HG03342 (cell line): ENCODE results near the gene STKLD1.
"Not testable (repeated sequence)": the region's sequence is repeated elsewhere in the genome, so short reads cannot be mapped to it uniquely, and the experiment has no call there.

Experiments used
- ATAC-seq: cut with Tn5 transposase; IDR thresholded peaks from one replicate; pipeline ENCODE4 v1.9.1; 2021; ENCODE audit warnings: mild to moderate bottlenecking, moderate library complexity; ENCODE audit not compliant: unreplicated experiment

STKLD1 gene

DNA sequence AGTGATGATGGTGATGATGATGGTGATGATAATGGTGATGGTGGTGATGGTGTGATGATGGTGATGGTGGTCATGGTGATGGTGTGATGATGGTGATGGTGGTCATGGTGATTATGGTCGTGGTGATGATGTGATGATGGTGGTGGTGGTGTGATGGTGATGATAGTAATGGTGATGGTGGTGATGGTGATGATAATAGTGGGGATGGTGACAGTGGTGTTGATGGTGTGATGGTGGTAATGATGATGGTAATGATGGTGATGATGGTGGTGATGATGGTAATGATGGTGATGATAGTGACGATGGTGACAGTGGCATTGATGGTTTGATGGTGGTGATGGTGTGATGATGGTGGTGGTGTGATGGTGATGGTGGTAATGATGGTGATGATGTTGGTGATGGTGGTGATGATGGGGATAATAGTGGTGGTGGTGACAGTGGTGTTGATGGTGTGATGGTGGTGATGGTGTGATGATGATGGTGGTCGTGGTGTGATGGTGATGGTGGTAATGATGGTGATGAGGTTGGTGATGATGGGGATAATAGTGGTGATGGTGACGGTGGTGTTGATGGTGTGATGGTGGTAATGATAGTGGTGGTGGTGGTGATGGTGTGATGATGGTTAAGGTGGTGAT lies 6.5 kb downstream of the STKLD1 start:
- ATAC-seq = no peak

DNA sequence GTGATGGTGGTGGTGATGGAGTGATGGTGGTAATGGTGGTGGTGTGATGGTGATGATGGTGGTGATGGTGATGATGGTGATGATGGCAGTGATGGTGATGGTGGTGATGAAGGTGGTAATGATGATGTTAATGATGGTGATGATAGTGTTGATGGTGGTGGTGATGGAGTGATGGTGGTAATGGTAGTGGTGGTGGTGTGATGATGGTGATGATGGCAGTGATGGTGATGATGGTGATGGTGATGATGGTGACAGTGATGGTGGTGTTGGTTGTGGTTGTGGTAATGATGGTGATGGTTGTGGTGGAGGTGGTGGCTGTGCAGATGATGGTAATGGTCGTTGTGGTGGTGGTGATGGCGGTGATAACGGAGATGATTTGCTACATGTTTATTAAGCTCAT lies 7.3 kb downstream of the STKLD1 start:
- ATAC-seq = no peak

DNA sequence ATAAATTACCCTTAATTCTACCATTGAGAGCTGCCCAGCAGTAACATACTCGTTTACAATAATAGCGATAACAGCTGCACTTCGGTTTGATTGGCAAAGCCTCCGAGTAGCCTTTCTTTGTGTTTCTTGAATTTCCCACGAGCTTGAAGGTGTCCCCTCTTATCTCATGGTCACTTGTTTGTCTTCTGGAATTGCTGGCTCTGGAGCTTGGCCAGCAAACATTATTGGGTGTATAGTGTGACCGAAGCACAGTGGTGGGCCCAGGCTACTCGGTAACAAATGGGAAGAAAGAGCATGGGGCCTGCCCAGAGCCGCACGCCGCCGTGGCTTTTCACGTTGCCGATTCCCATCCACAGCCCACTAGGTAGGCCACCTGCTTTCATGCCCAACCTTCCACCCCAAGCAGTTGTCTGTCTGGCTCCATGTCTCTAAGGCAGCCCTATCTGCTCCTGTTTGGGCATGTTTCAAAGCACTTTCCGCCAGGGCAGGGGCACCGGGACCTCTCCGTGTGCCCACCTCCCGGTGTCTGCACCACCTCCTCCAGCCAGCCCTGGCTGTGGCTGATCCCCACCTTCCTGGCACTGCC lies 8.7 kb downstream of the STKLD1 start:
- ATAC-seq = no peak

DNA sequence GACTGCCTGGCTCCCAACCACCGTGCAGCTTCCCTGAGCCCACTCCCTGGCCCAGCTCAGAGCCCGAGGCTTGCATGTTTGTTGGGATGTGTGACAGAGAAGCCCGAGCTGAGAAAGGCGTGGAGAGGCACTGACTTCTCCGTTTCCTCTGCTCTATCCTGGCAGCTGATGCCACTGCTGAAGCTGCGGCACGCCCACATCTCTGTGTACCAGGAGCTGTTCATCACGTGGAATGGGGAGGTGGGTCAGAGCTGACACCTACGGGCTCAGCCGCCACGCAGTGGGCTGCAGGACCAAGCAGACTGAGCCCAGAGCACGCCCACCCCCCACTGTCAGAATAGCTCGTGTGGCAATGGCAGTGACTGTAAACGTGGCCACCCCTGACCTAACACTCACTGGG lies 9.3 kb downstream of the STKLD1 start:
- no peak for ATAC-seq

DNA sequence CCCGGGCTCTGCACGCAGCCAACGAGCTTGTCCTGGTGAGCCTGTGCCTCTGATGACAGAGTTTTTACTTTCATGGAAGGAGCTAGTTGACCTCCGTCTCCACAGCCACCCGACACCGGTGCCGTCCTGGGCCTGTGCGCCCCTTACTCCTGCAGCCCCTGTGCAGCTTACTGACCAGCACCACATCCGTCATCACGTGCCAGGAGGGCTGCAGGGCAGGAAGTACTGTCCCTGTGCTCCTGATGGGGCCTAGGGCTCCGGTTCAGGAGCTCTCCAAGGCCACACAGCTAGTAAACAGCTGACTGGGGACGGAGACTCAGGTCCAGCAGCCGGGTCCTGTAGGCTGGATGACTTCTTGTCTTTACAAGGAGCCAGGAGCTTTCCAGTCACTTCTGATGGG lies 10.2 kb downstream of the STKLD1 start:
- ATAC-seq = no peak

DNA sequence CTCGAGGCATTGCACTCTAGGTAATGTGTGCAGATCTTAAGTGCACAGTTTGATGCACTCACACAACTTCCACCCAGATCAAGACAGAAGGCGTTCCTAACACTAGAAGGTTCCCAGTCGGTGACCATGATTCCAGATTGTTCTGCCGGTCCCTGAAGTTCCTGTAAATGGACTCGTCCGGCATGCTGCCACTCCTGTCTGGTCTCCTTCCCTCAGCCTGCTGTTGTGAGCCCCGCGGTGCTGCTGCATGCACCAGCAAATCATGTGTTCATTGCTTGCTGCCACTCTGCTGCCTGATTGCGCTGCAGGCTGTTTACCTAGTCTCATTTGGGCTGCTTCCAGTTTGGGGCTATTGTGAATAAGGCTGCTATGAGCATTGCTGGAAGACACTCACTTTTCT lies 11.5 kb downstream of the STKLD1 start:
- ATAC-seq = no peak

DNA sequence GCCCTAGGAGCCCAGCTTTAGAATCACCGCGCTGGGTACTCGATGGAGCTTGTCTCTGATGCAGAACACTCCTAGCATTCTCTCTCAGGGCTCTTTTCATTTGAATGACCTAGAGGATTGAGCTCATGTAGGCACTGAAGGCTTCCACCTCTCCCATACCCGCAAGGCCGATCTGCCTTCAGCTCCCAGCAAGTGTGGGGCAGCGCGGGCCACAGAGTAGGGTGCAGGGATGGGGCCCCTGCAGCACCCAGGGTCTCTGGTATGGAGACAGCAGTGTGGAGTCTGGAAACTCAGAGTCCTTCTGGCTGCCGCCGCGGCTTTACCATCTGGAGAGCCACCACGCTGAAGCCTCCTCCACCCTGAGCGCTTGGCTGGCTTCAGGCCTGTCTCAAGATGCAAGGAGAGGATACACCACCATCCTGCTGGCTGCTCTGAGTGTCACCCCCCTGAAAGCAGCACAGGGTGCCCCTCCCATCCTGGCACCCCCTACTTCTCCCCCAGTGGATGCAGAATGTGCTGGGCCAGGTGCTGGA lies 12.9 kb downstream of the STKLD1 start:
- ATAC-seq = no peak

DNA sequence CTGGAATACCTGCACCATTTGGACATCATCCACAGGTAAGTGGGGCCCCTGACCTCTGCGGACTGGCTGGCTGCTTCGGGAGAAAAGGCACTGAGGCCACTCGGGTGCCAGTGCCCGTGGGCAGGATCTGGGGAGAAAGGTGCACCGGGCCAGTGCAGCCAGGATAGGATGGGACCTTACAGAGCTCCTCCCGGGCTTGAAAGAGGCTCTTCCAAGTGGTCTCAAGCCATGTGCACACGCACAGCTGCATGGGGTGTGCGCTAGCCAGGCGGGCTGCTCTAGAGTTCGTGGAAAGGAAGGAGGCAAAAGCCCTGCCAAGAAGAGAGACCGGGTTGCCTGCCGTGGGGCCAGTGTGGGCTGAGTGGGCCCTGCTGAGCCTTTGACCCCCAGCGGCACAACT lies 13.4 kb downstream of the STKLD1 start:
- ATAC-seq = no peak

DNA sequence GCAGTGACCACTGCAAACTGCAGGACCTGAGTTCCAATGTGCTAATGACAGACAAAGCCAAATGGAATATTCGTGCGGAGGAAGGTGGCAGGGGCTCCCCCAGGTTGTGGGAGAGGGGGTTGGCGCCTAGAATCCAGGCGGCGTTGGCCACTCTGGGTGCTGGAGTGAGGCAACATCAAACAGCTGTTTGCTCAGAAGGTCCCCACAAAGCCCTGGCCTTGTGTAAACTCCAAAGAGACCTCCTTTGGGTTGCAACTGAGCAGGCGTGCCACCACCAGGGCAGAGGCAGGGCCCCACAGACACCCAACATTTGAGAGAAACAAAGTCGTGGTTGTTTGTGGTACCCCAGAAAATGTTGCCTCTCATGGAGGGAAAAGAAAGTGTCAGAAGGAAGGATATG lies 14.5 kb downstream of the STKLD1 start:
- no peak for ATAC-seq

DNA sequence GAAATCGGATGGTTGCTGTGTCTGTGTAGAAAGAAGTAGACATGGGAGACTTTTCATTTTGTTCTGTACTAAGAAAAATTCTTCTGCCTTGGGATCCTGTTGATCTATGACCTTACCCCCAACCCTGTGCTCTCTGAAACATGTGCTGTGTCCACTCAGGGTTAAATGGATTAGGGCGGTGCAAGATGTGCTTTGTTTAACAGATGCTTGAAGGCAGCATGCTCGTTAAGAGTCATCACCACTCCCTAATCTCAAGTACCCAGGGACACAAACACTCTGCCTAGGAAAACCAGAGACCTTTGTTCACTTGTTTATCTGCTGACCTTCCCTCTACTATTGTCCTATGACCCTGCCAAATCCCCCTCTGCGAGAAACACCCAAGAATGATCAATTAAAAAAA lies 15.3 kb downstream of the STKLD1 start:
- not testable (repeated sequence) for ATAC-seq

DNA sequence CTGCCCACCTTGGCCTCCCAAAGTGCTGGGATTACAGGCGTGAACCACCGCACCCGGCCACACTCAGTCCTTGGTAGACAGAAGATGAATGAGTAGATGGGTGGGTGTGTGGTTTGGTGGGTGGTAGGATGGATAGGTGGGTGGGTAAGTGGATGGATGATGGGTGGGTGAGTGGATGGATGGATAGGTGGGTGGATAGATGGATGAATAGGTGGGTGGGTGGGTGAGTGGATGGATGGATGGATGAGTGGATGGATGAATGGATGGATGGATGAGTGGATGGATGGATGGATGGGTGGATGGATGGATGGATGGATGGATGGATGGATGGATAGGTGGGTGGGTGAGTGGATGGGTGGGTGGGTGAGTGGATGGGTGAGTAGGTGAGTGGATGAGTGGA lies 16.1 kb downstream of the STKLD1 start:
- ATAC-seq = not testable (repeated sequence)

DNA sequence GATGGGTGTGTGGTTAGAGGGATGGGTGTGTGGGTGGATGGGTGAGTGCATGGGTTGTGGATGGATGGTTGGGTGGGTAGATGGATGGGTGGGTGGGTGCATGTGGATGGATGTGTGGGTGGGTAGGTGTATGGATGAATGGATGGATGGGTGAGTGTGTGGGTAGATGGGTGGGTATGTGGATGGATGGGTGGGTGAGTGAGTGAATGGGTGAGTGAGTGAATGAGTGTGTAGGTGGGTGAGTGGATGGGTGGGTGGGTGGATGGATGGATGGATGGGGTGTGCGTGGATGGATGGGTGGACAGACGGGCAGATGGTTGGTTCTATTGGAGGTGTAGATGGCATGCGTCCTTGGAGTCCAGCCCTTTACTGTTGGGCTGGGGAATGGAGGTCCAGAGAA lies 17.2 kb downstream of the STKLD1 start:
- no peak for ATAC-seq

DNA sequence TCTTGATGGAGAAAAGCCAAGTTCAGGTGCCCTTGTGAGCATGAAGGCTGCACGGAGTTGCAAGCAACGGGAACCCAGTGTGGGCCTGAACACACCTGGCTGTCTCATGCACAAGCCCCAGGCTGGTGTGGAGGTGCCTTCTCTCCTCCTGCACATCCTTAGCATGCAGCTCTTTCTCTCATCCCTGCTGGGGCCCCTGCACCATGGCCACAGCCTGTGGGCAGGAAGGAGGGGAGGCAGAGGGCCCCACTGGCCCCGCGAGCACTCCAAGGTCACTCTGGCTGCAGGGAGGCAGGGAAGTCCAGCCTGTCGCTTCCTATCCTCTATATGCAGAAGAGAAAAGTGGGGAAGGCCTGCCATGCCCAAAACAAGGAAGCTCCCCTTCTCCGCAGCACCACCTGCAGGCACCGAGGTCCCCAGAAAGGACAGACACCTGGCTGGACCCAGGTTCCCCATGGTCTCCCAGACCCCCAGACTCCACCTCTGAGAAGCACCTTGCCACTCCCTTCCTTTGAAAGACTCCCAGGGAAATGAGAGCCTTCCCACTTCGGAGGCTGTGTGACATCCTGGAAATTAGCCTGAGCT lies 18.6 kb downstream of the STKLD1 start:
- ATAC-seq = no peak

DNA sequence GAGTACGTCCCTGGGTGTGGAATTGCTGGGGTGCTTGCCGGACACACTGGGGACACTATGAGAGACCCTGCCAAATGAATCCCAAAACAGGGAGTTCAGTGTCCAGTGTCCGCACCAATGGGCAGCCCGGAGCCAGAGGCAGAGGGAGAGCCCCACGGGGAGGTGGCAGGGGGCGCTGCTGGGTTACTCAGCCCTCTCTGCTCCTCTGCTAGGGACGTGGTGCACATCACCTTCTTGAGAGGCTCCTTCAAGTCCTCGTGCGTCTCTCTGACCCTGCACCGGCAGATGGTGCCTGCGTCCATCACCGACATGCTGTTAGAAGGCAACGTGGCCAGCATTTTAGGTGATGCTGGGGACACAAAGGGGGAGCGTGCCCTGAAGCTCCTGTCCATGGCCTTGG lies 20.8 kb downstream of the STKLD1 start:
- ATAC-seq = no peak

DNA sequence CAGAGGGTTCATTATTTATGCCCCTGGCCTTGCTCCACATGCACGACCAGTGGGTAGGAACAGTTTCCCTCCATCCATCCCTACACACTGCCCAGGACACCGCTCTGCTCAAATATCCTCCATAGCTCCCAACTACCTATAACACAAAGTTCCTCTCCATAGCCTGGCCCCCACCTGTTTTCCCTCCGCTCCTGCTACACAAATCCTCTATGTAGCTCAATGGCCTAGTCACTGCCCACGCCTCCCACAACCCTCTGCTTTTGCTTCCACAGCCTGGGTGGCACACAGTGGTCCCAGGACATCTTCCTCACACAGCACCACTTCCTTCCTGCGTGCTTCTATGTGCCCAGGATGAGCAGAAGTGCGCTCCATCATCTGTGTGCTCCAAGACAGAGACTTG lies 21.2 kb downstream of the STKLD1 start:
- ATAC-seq = no peak

DNA sequence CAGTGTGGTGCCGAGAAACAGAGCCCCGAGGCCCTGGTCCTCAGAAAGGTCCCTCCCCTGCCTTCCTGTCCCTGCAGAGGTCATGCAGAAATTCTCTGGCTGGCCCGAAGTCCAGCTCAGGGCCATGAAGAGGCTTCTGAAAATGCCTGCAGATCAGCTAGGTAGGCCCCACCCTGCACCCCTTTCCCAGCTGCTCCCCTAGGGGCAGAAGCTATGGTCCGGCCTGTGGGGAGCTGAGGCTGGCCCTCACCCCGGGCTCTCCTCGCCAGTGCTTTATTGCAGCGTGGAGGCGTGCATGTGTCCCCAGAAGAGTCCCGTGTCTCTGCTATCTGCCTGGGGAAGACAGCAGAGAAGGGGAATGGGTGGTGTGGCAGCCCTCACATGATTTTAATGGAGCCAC lies 21.7 kb downstream of the STKLD1 start:
- ATAC-seq = no peak

DNA sequence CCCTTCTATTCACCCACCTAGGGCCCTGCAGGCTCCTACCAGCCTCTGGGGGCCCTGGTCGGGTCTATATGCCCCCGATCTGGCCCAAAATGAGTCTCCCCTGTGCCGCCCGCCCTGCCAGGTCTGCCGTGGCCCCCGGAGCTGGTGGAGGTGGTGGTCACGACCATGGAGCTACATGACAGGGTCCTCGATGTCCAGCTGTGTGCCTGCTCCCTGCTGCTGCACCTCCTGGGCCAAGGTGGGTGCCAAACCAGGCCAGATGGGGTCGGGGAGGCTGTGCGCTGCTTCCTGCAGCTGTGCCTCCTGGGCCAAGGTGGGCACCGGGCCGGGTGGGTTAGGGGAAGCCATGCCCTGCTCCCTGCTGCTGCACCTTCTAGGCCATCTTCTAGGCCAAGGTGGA lies 24.1 kb downstream of the STKLD1 start:
- no peak for ATAC-seq

DNA sequence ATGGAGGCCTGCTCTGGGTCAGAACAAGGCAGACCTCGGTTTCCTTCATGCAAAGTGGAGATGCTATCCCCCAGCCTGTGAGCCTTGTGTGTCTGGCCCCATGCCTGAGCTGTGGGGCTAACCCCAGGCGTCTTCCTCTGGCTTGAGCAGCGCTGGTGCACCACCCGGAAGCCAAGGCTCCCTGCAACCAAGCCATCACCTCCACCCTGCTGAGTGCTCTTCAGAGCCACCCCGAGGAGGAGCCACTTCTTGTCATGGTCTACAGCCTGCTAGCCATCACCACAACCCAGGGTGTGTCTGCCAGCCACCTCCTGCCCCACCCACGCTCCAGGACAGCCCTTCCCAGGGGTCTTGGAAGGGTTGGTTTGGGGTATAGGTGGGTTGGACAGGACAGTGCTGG lies 25.4 kb downstream of the STKLD1 start:
- no peak for ATAC-seq

DNA sequence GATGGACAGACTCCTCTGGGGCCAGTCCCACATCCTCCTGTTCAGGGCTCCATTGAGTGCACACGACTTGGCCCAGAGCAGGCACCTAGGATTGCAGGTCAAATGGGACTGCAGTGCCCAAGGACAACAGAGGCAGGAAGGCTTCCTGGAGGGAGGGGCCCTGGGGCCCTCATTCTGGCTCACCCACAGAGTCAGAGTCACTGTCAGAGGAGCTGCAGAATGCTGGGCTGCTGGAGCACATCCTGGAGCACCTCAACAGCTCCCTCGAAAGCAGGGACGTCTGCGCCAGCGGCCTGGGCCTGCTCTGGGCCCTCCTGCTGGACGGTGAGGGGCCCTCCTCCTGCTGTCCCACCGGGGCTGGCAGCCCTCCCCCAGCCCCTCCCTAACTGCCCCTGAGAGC lies 26.5 kb downstream of the STKLD1 start:
- no peak for ATAC-seq

DNA sequence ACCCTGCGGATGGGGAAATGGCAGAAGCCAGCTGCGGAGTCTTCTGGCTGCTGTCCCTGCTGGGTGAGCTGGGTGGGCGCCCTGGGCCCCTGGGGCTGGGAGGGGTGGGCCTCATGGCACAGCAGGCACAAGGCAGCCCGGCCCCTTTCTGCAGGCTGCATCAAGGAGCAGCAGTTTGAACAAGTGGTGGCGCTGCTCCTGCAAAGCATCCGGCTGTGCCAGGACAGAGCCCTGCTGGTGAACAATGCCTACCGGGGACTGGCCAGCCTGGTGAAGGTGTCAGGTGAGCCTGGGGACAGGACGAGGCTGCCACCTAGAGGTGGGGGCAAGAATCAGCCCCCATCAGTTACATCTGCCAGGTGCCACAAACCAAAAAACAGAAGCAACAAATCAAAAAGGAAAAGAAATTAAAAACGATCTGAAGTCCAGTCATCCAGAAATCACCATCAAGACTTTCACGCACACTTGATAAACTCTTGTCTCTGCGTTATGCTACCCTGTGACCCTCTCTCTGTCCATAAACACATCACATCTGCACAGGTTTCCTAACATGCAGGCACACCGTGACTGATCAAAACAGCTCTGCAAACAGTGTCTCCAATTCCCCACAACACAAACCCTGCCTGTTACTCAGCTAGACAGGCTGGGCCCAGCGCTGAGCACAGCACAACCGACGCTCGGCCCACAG lies 27.7 kb downstream of the STKLD1 start:
- ATAC-seq = no peak

DNA sequence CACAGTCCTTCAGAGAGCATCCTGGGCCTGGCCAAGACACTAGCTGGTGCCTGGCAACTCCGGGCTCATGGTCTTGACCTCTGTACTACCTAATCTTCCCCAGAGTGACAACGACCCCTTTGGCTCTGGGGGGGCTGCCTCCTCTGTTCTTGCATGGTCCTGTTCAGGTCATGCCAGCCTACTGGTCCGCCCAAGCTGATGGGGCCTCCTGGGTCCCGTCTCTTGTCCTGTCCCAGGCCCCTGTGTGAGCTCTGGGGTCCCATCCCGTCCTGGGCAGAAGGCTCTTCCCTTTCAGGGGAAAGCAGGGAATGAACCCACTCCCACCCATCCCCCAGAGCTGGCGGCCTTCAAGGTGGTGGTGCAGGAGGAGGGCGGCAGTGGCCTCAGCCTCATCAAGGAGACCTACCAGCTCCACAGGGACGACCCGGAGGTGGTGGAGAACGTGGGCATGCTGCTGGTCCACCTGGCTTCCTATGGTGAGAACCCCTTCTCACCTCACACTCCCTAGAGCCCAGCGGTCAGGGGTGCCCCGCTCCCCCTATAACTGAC lies 28.4 kb downstream of the STKLD1 start:
- no peak for ATAC-seq
